ENCODE data around the gene MINK1.

Gene MINK1

GRCh38 chr17:4796552-4796920 is 36.6 kb upstream of the MINK1 start:
- TF ChIP-seq, protein P1, sequence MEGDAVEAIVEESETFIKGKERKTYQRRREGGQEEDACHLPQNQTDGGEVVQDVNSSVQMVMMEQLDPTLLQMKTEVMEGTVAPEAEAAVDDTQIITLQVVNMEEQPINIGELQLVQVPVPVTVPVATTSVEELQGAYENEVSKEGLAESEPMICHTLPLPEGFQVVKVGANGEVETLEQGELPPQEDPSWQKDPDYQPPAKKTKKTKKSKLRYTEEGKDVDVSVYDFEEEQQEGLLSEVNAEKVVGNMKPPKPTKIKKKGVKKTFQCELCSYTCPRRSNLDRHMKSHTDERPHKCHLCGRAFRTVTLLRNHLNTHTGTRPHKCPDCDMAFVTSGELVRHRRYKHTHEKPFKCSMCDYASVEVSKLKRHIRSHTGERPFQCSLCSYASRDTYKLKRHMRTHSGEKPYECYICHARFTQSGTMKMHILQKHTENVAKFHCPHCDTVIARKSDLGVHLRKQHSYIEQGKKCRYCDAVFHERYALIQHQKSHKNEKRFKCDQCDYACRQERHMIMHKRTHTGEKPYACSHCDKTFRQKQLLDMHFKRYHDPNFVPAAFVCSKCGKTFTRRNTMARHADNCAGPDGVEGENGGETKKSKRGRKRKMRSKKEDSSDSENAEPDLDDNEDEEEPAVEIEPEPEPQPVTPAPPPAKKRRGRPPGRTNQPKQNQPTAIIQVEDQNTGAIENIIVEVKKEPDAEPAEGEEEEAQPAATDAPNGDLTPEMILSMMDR (IDR thresholded peaks at IDR 0.05) = no peak
- peak; percentile 57 for DNase-seq
- Mint-ChIP-seq H3K36me3 (ENCODE audit: low read depth) (peaks cover 26% of the 10 kb centered on the region), H3K4me1 (peaks cover 26% of the 10 kb centered on the region), H3K27ac (peak overlapping the region; percentile 99), H3K27me3 (ENCODE audit: low read depth, poor library complexity) (peaks cover 25% of the 10 kb centered on the region), H3K4me3 (peak overlapping the region; percentile 100), H3K9me3 (peaks cover 19% of the 10 kb centered on the region)

GRCh38 chr17:4800462-4801196 is 32.5 kb upstream of the MINK1 start:
- no peak for DNase-seq
- TF ChIP-seq, protein P1 (IDR thresholded peaks at IDR 0.05) = no peak
- H3K36me3 Mint-ChIP-seq (ENCODE audit: low read depth) = peaks cover 29% of the 10 kb centered on the region
- H3K4me3 Mint-ChIP-seq = peak overlapping the region; percentile 56
- no peaks in the 10 kb centered on the region for H3K27me3 Mint-ChIP-seq (ENCODE audit: low read depth, poor library complexity)
- peaks cover 31% of the 10 kb centered on the region for H3K4me1 Mint-ChIP-seq
- H3K9me3 Mint-ChIP-seq = peaks cover 4% of the 10 kb centered on the region
- H3K27ac Mint-ChIP-seq = peak overlapping the region; percentile 86

- H3K4me1 Mint-ChIP-seq = peaks cover 24% of the 10 kb centered on the region
- peaks cover 23% of the 10 kb centered on the region for H3K36me3 Mint-ChIP-seq (ENCODE audit: low read depth)
- TF ChIP-seq, protein P1 (IDR thresholded peaks at IDR 0.05) = no peak
- H3K27ac Mint-ChIP-seq = peak within 1 kb of the TSS; percentile 53
- no peak for DNase-seq
- no peak within 1 kb of the TSS for H3K4me3 Mint-ChIP-seq
- H3K27me3 Mint-ChIP-seq (ENCODE audit: low read depth, poor library complexity) = no peaks in the 10 kb centered on the region
- no peaks in the 10 kb centered on the region for H3K9me3 Mint-ChIP-seq
Observed at GRCh38 chr17:4802228-4802627, 30.9 kb upstream of the MINK1 start, which contains the start of gene C17orf114. Gene C17orf114, minus strand, starts transcription at chr17:4802328.

DNA sequence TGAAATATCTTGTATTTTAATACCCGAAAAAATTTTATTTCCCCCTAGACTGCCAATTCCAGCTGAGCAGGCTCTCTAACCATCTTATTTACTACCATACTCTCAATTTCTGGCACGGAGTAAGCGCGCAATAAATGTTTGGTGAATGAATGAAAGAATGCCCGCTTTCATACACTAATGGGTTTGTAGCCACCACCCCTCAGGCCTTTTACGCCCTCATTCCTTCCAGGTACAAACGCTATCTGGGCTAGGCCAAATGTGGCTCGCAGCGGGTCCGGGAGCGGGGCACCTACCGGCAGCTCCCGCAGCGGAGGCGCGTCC is 26.7 kb upstream of the MINK1 start:
- no peaks in the 10 kb centered on the region for H3K9me3 Mint-ChIP-seq
- H3K27me3 Mint-ChIP-seq (ENCODE audit: low read depth, poor library complexity) = no peaks in the 10 kb centered on the region
- H3K4me1 Mint-ChIP-seq = peaks cover 36% of the 10 kb centered on the region
- H3K27ac Mint-ChIP-seq = no peak overlapping the region
- no peak for DNase-seq
- TF ChIP-seq, protein P1 (IDR thresholded peaks at IDR 0.05) = no peak
- peak overlapping the region; percentile 81 for H3K4me3 Mint-ChIP-seq
- H3K36me3 Mint-ChIP-seq (ENCODE audit: low read depth) = peaks cover 27% of the 10 kb centered on the region

DNA sequence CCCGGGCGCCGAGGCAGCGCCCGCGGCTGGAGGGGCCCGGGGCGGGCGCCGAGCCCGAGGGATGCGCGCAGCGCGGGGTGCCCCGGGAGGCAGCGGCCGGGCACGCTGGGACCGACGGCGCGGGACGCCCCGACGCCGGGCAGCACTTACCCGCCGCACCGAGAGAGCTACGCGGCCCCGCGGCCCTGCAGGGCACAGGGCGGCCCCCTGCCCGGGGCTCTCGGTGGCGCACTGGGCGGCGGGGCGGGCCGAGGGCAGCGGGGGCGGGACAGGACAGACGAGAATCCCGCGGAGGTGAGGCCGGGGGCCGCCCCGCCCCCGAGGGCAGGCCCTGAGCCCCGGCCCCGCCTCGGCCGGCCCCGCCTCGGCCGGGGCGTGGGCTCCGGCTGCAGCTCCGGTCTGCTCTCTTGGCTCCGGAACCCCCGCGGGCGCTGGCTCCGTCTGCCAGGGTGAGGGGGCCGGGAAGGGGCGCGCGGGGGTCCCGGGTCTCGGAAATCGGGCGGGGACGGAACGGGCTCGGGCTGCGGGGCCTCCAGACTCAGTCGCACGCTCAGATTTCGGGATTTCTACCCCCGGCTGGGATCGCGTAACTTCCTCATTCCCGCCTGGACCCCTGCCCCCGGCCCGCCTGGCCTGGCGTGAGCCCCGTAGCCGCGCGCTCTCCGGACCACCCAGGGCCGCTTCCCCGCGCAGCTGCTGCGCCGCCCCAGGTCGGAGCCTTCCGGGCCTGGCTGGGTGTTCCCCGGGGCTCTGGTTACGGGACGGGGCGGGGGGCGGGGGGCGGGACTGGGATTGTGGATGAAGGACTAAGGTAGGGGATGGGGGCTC is 26.1 kb upstream of the MINK1 start, which contains the start of gene PLD2:
Gene PLD2, plus strand, starts transcription at position 376 of the 828 bp plus-strand sequence. CDS start 621 bp downstream, outside the sequence.
- peak; percentile 93 for DNase-seq
- Mint-ChIP-seq H3K9me3 (no peaks in the 10 kb centered on the region), H3K4me3 (peak within 1 kb of the TSS; percentile 93), H3K36me3 (ENCODE audit: low read depth) (peaks cover 30% of the 10 kb centered on the region), H3K4me1 (peaks cover 34% of the 10 kb centered on the region), H3K27ac (peak within 1 kb of the TSS; percentile 66), H3K27me3 (ENCODE audit: low read depth, poor library complexity) (no peaks in the 10 kb centered on the region)
- TF ChIP-seq, protein P1 (IDR thresholded peaks at IDR 0.05) = no peak
